Hematopoietic multipotent progenitor cell (in vitro differentiated cells): Measurements from ENCODE around the gene RIMS3. TPM values are rescaled to one million over a fixed set of nuclear protein-coding genes. Genes with fewer than 3 reads are reported as not detected.

Experiments
- DNase-seq, 3 donors: peaks; one replicate each; pipeline ENCODE4 v3.0.0-alpha.2; 2011 to 2015; ENCODE audit warnings: low read depth in 2 of 3, low spot score in 2 of 3
- total RNA-seq: library from RNA; depleted of rRNA; stranded (reverse); fragments of >200 nt; gene quantifications from one replicate; pipeline ENCODE4 v1.2.3, GENCODE V29; 2012

RIMS3 gene
- total RNA-seq, 1 donor = 1.9 TPM

DNA sequence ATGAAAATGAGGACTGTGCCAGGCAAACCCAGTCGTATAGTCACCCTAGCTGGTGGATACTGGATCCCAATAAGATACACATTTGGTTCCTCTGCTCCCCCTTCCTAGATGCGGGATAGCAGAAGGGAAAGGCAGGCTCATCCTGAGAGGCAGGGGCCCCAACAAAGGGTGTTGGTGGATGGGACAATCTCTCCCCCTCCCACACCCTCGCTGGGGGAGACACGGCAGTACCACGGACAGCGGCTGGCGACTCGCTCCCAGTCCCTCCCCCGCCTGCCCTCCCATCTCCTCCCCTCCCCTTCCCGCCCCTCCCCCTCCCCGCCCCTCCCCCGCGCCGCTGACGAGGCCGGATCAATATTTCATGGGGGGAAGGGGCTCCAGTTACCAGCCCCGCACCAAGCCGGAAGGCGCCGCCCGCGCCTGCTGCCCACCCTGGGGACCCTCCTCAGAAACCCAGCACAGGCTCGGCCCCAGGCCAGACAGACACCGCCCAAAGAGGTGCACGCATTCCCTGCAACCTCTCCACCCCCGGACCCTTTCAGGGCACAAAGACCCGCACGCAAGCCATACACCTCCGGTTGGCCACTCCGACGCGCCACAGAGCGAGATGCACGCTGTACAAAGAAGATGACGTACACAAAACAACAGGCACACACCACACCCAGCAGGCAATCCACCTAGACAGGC, 11.5 kb downstream of the RIMS3 start:
- no peak for DNase-seq

DNA sequence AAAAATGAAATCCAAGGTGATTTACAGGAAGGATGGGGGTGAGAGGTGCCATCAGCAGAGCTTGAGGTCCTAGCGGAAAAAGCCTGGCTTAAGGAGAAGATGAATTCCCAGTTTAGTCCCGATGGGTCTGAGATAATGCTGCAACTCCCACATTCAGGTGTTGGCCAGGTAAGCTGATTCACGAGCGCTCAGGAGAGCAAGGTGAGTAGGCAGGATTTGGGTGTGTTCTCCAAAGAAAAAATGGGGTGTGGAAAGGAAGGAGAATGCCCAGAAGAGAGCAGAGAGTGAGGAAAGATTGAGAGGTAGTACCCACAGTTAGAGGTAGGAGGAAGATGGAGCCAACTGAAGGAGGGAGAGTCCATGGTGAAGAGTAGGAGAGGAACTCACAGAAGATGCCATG, 12.5 kb downstream of the RIMS3 start:
- DNase-seq = no peak

DNA sequence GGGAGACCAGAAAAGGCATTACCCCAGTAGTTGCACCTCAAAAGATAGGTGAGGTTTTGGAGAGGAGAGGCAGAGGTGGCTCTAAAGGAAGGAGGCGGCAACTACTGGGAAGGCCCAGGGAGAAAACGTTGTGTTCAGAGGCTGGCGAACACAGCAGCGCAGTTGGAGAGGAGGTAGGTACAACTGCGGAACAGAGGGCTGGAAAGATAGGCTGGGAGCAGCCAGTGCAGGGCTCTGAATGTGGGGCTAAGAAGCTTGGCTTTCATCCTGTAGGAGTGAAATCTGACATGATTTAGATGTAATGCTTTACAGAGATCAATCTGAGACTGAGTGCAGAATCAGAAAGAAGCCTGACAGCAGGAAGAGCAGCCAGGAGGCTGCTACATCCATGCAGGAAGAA, 13.0 kb downstream of the RIMS3 start:
- DNase-seq = no peak

DNA sequence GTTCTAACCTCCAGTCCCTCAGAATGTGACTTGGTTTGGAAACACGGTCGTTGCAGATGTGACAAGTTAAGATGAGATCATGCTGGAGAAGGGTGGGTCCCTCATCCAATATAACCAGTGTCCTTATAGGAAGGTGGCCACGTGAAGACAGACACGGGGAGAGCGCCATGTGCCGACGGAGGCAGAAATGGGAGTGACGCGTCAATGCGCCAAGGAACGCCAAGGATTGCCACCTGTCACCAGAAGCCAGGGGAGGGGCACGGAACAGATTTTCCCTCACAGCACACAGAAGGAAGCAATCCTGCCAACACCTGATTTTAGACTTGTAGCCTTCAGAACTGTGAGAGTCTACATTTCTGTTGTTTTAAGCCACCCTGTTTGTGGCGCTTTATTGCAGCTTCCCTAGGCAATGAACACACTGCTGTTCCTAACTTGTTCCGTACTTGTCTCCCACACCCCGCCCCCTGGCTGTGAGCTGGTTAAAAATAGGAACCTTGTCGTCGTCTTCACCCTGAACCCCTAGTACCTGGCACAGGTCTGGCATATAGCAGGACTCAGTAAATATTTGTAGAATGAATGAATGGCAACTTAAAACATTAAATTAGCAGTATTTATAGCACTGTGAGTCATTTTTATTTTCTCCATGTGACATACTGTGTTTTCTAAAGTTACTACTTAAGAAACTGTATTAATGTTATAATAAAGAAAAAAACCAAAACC, 14.2 kb downstream of the RIMS3 start:
- DNase-seq = peak in 1 of 3 donors; percentile 23

DNA sequence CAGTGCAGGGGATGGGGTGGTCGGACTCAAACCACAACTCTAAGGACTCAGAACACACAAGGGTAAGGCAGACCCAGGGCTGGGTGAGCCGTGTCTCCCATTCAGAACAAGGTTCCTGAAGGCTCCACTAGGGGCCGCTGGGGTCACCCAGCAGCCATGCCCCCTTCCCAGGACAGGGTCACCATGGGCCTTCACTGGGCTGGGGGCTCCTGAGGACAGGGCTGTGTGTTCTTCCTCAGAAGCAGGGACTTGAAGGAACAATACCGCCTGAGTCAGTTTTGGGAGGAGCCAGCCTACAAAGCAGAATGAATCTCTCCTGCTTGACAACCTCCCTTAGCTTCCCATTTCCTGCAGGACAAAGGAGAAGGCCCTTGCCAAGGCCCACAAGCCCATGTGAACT, 15.4 kb downstream of the RIMS3 start:
- peak in 1 of 3 donors; percentile 27 for DNase-seq

DNA sequence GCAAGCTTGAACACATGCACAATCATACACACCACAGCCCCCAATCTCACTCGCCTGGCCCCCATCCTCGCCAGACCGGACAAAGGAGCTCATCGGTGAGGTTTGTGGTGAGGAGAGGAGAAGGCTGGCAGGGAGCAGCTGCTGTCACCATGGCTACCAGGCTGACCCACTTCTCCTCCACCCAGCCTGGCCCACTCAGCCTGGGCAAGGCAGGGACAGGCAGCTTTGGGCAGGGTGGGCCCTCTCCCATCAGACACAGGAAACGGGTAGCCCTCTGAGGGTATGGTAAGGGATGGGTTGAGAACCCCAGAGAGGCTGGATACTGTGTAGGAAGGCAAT, 15.9 kb downstream of the RIMS3 start:
- DNase-seq = no peak

DNA sequence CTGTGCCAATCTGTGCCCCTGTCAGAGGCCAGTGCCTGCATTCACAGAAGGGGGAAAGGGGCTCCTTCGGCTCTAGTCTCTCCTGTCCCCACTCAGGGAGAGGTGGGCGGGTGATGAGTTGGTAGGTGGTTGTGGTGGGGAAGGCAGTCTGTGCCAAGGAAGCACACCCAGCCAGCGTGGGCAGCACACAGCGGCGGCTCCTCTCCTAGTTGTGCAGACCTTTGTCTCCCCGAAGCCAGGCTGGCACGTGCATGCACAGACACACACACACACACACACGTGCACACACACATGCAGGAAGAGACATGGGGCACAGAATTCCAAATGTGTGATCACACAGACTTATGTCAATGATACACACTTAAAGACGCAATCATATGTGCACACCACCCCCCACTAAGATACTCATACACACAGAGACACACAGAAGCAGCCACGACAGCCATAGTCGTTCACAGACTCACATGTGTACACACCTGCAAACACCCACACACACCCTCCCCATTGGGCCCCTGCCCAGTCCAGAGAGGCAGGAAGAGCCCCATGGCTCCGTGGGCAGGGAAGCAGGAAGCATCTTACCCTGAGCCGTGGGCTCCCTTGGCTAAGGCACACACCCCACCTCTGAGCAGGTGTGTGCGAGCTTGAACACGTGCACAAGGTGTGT, 16.4 kb downstream of the RIMS3 start:
- DNase-seq = no peak

DNA sequence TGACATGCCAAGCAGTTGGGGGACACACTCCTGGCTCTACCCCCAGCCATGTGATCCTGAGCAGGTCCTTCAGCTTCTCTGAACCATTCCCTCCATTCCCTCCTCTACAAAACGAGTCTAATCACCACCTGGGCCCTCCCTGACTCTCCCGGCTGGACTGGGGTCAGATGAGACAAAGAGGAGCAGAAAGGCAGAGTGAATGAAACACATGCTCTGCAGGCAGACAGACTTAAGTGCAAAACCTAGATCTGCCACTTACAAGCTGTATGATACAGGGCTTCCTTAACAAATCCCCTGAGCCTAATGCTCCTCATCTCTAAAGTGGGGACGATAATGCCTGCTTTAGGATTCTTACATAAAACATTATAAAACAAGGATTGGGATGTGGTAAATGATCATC, 17.3 kb downstream of the RIMS3 start:
- DNase-seq = no peak

DNA sequence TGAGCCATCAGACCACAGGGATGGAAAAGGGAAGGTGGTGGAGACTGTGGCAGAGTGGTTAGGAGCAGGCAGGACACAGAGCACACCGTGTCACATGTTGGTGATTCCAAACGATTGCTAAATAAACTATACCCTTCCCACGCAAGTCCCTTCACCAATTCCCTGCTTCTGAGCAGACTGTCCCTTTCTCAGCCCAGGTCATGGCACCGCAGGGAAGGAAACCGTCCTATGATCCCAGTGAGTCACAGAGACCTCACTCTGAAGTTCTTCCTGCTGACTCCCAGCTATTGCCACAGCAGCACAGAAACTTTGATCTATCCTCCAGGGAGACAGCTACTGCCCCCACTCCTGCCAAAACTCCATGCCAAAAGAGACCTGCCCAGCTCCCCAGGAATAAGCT, 19.2 kb downstream of the RIMS3 start:
- DNase-seq = no peak

DNA sequence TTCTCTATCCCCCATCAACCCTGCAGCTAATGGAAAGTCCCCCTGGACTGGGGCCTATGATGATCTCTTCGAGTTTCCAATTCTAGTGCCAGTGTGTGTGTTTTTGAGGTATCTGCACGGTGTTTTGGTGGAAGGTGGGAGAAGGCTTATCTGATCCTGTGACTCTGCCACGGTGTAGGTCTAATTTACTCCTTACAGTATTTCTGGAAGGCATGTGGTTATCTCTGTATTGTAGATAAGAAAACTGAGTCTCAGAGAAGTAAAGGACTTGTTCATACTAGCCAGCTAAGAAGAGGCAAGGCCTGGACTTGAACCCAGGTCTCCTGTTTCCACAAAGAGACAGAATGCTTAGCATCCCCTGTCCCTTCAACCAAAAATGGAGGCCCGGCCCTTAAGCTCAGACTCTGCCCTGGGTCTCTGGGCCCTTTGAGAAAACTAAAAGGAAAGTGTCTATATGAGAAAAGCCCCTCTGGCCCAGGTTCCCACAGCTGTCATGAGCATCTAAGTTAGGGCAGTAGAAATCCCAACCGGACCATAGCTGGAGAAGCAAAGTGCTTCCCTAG, 20.3 kb downstream of the RIMS3 start:
- DNase-seq = no peak

DNA sequence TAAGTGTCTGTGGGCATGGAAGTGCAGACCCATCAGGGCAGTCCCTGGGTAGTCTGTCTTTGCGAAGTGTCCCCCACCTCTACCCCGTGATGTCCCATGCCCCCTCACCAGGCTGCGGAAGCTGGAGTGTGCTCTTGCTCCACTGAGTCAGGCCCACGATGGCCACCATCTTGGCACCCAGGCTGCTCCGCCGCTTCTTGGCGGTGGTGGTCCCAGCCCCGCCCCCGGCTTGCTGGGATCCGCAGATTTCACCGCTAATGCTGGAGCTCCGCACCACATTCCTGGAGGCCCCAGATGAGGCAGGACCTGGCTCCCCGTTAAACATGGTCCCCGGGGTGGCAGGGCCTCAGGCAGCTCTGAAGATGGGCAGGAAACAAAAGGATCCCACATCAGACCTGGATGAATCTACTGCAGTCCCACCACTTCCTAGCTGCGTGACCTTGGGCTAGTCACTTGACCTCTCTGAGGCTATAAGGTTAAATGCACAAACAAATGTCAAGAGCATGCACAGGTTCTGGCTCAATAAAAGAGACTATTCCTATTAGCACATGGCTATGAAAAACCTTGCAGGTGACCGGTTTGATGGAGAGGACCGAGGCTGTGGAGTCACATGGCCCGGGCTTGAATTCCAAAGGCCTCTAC, 23.8 kb downstream of the RIMS3 start:
- no peak for DNase-seq

DNA sequence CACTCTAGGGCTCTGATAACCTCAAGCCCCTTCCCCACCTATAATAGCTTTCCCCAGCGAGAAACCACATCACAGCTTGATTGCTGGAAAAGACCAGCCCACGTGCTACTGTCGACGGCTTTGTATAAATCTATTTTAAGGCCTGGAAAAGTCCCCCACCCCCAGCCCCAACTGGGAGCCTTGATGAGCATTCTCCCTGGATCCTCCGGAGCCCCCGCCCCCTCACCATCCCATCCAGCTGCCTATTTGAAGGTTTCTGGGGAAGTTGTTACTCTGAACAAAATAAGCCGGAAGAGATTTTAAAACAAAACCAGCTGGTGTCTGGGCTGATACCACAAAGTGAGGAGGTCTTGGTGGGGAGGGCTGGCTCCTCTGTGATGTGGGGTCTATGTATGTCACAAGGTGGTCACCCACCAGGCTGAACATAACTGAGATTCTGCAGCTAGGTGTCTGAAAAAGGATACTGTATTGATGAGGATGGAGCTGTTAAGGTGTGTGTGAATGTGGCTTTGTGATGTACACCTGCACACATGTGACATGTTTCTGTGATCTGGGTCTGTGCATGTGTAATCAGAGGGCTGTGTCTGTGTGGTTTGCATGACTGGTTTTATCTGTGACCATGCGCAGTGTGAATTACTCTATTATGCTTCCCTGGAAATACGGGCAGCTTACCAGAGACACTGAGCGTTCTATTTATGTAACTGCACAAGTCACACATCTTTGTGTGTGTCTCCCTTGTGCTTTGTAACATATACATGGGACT, 25.0 kb downstream of the RIMS3 start:
- no peak for DNase-seq

DNA sequence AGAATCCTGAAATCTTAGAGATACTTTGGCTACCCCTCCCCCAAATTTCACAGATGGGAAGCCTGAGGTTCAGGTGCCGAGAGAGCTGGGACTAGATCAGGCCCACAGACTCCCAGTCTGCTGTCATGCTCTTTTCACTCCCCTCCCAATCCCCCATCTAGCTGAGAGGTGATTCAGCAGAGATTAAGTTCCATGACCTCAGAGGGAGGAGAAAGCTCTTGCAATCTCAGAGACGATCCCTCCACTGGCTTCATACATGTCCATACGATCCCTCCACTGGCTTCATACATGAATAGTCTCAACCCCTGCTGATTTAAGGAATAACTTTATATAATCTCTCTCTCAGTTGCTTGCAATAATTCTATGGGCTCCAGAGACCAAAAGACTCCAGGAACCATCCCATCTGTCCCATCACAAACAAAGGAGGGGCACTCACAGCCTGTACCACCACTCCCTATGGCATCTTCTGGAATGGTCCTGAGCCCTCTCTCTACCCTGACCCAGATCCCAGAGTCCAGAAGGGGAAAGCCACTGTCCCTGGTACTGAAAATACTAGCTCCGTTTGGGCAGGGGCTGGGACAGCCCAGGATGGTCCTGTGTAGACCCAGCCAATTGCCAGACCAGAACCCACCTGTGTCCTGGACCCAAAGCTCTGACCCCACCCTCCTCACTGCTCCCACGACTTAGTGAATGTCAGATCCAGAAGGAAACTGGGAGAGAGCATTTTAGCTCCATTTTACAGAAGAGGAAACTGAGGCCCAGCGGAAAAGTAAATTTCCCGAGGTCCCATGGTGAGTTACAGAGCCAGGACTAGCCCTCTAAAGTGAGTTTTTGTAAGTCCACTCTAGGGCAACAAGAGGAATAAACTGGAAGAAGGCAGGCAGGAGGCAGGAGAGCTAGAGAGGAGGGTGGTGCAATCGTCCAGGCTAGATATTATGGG, 27.1 kb downstream of the RIMS3 start:
- no peak for DNase-seq

DNA sequence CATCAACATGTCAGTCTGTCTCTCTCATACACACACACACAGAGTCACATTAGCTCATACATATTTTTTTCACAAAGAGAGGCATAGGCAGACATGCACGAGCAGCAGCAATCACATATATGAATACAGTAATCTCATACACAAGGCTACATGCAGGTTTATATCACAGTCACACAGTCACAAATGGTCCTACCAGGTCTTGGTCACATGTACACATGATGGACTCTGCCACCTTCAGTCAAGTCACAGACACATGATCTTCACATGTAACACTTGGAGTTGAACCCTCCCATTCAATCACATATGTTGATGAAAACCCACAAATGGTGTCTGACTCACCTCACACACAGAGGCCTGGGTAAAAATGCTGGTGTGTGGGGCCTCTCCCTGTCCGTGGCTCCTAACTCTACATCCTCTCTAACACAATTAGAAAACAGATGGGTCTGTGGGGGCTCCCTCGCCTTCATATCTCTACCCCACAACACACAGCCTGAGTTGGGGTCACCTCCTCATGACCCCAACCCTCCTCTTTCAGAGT, 27.9 kb downstream of the RIMS3 start:
- no peak for DNase-seq

DNA sequence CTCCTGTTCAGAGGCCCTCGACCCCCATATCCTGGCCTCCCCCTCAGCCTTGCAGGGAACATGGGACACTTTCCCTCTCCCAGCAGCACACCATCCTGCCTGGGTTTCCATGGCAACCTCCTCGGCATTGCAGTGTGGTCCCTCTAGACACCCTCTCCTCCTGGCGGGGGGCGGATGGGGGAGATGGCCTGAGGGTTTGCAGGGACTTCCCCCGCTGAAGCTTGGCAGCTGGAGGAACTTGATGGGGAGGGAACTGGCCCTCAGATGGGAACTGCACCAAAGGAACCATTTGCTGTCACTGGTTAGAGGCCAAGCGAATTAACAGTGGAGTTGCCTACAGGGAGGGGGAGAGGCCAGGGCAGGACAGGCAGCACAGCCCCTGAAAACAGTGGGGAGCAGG, 28.7 kb downstream of the RIMS3 start:
- peak in 1 of 3 donors; percentile 37 for DNase-seq

DNA sequence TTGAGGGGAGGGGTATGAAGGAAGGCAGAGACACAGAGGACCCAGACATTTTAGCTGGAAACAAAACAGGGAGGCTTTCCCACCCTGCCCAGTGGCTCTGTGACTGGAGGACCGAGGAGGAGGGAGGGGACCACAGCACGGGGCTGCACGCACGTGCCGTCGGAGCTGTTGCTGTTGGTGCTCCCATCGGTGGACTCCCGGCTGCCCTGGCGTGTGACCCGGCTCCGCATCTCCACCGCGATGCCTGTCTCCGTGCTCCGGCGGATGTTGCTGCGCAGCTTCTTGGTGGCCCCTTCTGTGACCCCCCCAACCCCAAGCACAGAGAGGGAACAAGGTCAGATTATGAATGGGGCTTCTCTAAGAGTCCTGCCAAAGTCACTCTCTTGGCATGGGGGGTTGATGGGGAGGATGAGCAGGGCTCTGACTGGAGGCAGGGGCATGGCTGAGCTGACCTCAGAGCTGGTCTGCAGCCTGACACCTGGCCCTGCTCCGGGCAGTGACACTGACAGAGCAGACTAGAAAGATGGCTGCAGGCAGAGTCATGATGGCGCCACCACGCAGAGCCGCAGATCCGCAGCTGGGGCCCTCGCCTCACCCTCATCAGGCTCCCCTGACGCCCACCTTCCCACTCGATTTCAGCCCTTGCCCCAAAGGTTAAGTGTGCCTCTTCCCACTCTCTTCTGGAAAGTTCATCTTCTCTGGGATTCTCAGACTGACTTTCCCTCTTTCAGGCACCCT, 29.6 kb downstream of the RIMS3 start:
- no peak for DNase-seq

DNA sequence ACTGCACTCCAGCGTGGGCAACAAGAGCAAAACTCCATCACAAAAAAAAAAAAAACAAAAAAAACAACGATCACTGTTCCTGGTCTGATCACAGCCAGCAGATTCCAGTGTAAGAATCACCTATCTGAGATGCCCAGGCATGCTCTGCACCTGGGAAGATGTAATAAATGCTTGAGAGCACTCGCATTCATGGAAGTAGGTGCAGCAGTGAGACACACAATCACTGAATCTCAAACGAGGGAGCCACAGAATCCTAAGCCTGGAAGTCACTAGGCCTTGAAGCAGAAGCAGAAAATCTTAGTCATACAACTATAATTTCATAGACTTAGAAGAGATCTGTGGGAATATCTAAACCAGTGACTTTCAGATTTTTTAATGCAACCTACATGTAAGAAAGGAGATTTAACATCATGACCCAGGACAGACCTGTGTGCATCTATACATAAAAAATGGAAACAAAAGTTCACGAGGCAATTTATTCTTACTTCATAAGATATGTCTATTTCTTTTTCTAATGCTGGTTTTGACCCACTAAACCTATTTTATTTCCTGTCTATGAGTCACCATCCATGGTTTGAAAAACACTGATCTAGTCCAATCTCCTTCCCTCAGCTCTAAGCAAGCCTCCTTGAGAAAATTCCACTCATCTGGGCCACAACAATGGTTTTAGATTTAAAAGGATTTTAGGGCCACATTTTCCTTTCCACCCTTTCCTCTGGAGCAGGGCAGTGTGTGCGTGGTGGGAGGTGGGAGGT, 30.4 kb downstream of the RIMS3 start:
- DNase-seq = no peak

DNA sequence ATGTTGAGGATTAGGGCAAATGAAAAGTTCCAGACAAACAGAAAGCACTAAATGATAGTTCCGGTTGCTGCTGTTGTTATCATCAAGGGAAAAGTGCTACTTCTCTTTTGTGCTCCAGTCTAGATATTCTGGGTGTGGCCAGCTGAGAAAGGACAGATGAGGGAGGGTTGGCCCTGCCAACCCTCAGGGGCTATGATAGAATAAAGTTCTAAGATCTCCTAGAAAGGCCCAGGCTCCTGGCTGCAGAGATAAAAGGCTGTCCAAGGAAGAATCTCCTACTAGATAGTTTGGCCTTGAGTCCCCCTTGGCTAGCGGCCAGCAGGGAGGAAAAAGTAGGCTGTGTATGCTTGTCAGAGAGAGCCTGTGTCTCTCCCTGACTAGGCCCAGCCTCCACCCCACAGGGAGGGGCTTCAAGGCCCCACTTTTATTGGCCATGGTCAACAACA, 31.5 kb downstream of the RIMS3 start:
- peak in 1 of 3 donors; percentile 40 for DNase-seq
